Measurements from ENCODE around the gene PAX2.

DNA sequence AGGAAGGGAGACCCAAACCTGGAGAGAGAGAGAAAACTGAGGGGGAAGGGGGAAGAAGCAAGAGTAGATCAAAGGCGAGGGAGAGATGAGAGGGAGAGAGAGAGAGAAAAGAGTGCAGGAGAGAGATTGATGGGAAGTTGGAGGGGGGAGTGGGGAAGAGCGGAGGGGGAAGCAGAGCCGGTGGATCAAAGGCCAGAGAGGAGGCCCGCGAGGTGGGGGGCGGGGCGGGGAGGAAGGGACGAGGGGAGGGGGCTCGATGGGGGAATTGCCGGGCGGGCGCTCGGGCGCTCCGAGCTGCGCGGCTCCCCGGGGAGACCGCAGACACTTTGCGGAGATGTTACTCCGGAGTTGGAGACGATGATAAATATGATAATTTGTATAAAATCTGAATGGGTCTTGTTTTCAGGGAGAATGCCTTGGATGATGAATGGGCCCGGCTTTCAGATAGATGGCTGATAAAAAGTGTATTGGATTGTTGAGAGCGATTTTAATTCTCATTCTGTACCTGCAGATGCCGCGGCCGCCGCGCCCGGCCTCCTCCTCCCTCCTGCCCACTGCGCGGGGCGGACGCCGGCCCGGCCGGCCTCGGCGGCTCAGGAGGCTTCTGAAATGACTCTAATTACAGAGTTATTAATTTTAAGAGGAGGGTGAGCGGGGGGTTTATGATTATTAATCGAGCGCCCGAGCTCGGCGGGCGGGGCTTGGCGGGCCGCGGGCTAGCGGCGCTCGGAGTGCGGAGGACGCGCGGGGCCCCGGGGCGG, 21.4 kb upstream of the PAX2 start:
- TF ChIP-seq, protein P1, sequence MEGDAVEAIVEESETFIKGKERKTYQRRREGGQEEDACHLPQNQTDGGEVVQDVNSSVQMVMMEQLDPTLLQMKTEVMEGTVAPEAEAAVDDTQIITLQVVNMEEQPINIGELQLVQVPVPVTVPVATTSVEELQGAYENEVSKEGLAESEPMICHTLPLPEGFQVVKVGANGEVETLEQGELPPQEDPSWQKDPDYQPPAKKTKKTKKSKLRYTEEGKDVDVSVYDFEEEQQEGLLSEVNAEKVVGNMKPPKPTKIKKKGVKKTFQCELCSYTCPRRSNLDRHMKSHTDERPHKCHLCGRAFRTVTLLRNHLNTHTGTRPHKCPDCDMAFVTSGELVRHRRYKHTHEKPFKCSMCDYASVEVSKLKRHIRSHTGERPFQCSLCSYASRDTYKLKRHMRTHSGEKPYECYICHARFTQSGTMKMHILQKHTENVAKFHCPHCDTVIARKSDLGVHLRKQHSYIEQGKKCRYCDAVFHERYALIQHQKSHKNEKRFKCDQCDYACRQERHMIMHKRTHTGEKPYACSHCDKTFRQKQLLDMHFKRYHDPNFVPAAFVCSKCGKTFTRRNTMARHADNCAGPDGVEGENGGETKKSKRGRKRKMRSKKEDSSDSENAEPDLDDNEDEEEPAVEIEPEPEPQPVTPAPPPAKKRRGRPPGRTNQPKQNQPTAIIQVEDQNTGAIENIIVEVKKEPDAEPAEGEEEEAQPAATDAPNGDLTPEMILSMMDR (IDR thresholded peaks at IDR 0.05), result no peak
- TF ChIP-seq POLR2A (IDR thresholded peaks at IDR 0.05), result no peak

All from adrenal gland (tissue), 5 donors.